IMR-90 (cell line): ENCODE results near the gene CBFA2T3. TPM values are rescaled to one million over a fixed set of nuclear protein-coding genes. Genes with fewer than 3 reads are reported as not detected.

Experiments
- ATAC-seq: fragments of 200-7000 bp; cut with Tn5 transposase; 2 replicates; pipeline ENCODE4 v1.9.1; 2020; ENCODE audit warnings: low read depth, mild to moderate bottlenecking, moderate library complexity
- BruUV-seq: library from RNA; stranded (reverse); fragments of 400-500 nt; replicated peaks from 2 replicates; lab custom pipeline; 2021; lab: Mats Ljungman, UMichigan
- CTCF ChIA-PET: fragments of 300-600 bp; formaldehyde crosslinking; extraction: SDS; loops from one replicate; lab custom pipeline; 2021; ENCODE audit warnings: antibody characterized with exemption; lab: Yijun Ruan, JAX
- POLR2A ChIA-PET: fragments of 300-600 bp; sonication (Branson Sonifier 250); formaldehyde crosslinking; loops from one replicate; lab custom pipeline; 2022; ENCODE audit warnings: antibody characterized with exemption; ENCODE audit not compliant: unreplicated experiment; lab: Charles Lee
- DNase-seq: peaks from one replicate; pipeline ENCODE4 v3.0.0; 2013
- H2AFZ ChIP-seq: replicated peaks from 2 replicates; pipeline ENCODE3; 2013; ENCODE audit warnings: low read length, mild to moderate bottlenecking; ENCODE audit not compliant: poor library complexity
- H2AK5ac ChIP-seq: 2 replicates; pipeline ENCODE4 v1.6.1; 2013; ENCODE audit warnings: low read depth, low read length, inconsistent platforms
- H2AK9ac ChIP-seq: replicated peaks from 2 replicates; pipeline ENCODE3; 2013; ENCODE audit warnings: mild to moderate bottlenecking, low read depth, low read length, moderate library complexity; ENCODE audit not compliant: poor library complexity
- H2BK120ac ChIP-seq: 2 replicates; pipeline ENCODE4 v1.6.1; 2013; ENCODE audit warnings: low read depth, low read length, inconsistent platforms
- H2BK15ac ChIP-seq: 3 replicates; pipeline ENCODE4 v1.6.1; 2013; ENCODE audit warnings: low read depth, low read length, inconsistent platforms
- H2BK20ac ChIP-seq: 2 replicates; pipeline ENCODE4 v1.6.1; 2013; ENCODE audit warnings: low read depth, mild to moderate bottlenecking, inconsistent platforms, low read length, moderate library complexity
- H2BK5ac ChIP-seq: 2 replicates; pipeline ENCODE4 v1.6.1; 2013; ENCODE audit warnings: mild to moderate bottlenecking, low read depth, low read length, inconsistent platforms; ENCODE audit not compliant: poor library complexity, severe bottlenecking
- H3K14ac ChIP-seq: replicated peaks from 2 replicates; pipeline ENCODE4 v1.6.1; 2013; ENCODE audit warnings: low read depth, low read length, inconsistent platforms
- H3K18ac ChIP-seq: 2 replicates; pipeline ENCODE4 v1.6.1; 2013; ENCODE audit warnings: low read depth, low read length, control low read depth
- H3K23ac ChIP-seq: 2 replicates; pipeline ENCODE4 v1.6.1; 2013; ENCODE audit warnings: low read depth, low read length, inconsistent platforms
- H3K27ac ChIP-seq: 2 replicates; pipeline ENCODE4 v1.5.1; 2013; ENCODE audit warnings: mild to moderate bottlenecking, control low read depth, low read length; ENCODE audit not compliant: insufficient read depth
- H3K27me3 ChIP-seq: 2 replicates; pipeline ENCODE4 v1.6.1; 2013; ENCODE audit warnings: low read length; ENCODE audit not compliant: control insufficient read depth, insufficient read depth
- H3K36me3 ChIP-seq: 2 replicates; pipeline ENCODE4 v1.6.1; 2013; ENCODE audit warnings: low read length, mixed read lengths; ENCODE audit not compliant: control insufficient read depth, insufficient read depth
- H3K4ac ChIP-seq: 2 replicates; pipeline ENCODE4 v1.6.1; 2013; ENCODE audit warnings: low read depth, low read length, inconsistent platforms
- H3K4me1 ChIP-seq: 2 replicates; pipeline ENCODE4 v1.6.1; 2013; ENCODE audit warnings: low read length, mixed read lengths; ENCODE audit not compliant: control insufficient read depth, insufficient read depth
- H3K4me2 ChIP-seq: 2 replicates; pipeline ENCODE4 v1.6.1; 2013; ENCODE audit warnings: low read depth, mild to moderate bottlenecking, control low read depth, low read length, moderate library complexity
- H3K4me3 ChIP-seq: 2 replicates; pipeline ENCODE4 v1.5.1; 2013; ENCODE audit warnings: low read depth, mild to moderate bottlenecking, control low read depth, low read length, moderate library complexity; ENCODE audit not compliant: insufficient read depth
- H3K56ac ChIP-seq: 2 replicates; pipeline ENCODE4 v1.6.1; 2013; ENCODE audit warnings: low read length, inconsistent platforms; ENCODE audit not compliant: insufficient read depth; ENCODE audit errors: extremely low read depth
- H3K79me1 ChIP-seq, 2 experiments: 2 replicates each; pipeline ENCODE4 v1.6.1; 2013; ENCODE audit warnings: low read length in 2 of 2, inconsistent platforms in 1 of 2, low read depth in 1 of 2
- H3K9ac ChIP-seq: 2 replicates; pipeline ENCODE4 v1.6.1; 2013; ENCODE audit warnings: low read depth, low read length, control low read depth
- H3K9me1 ChIP-seq: 2 replicates; pipeline ENCODE4 v1.6.1; 2013; ENCODE audit warnings: low read length, inconsistent platforms; ENCODE audit not compliant: insufficient read depth
- H3K9me3 ChIP-seq: 2 replicates; pipeline ENCODE4 v1.6.1; 2013; ENCODE audit warnings: low read length; ENCODE audit not compliant: control insufficient read depth, insufficient read depth
- H4K20me1 ChIP-seq: 2 replicates; pipeline ENCODE4 v1.6.1; 2013; ENCODE audit warnings: low read length, inconsistent platforms; ENCODE audit not compliant: insufficient read depth
- H4K5ac ChIP-seq: 2 replicates; pipeline ENCODE4 v1.6.1; 2013; ENCODE audit warnings: mild to moderate bottlenecking, low read depth, low read length, control low read depth
- H4K8ac ChIP-seq, 2 experiments: 2 replicates each; pipeline ENCODE4 v1.6.1; 2013; ENCODE audit warnings: low read depth in 2 of 2, low read length in 2 of 2, control low read depth in 1 of 2, inconsistent platforms in 1 of 2
- H4K91ac ChIP-seq: 2 replicates; pipeline ENCODE4 v1.6.1; 2013; ENCODE audit warnings: low read depth, low read length, inconsistent platforms; ENCODE audit not compliant: insufficient read depth
- BHLHE40 ChIP-seq: fragments of 150-350 bp; IDR thresholded peaks from 2 replicates; pipeline ENCODE4 v1.6.1; 2016; ENCODE audit warnings: mild to moderate bottlenecking, low read depth, low read length
- CEBPB ChIP-seq: IDR thresholded peaks from 2 replicates; pipeline ENCODE4 v1.6.1; 2012; ENCODE audit warnings: low read depth, low read length, improper control_type of control experiment
- CTCF ChIP-seq: conservative IDR thresholded peaks from 2 replicates; pipeline ENCODE4 v1.5.1; 2012; ENCODE audit warnings: mild to moderate bottlenecking, low read depth, low read length, improper control_type of control experiment
- ELK1 ChIP-seq: fragments of 150-350 bp; IDR thresholded peaks from 2 replicates; pipeline ENCODE4 v1.6.1; 2016; ENCODE audit warnings: low read depth, mild to moderate bottlenecking, low read length, moderate library complexity, borderline replicate concordance
- FOS ChIP-seq: fragments of 150-350 bp; IDR thresholded peaks from 2 replicates; pipeline ENCODE4 v1.6.1; 2016; ENCODE audit warnings: low read depth, low read length
- MAZ ChIP-seq: IDR thresholded peaks from 2 replicates; pipeline ENCODE4 v1.6.1; 2012; ENCODE audit warnings: low read depth, mild to moderate bottlenecking, low read length, improper control_type of control experiment, moderate library complexity, borderline replicate concordance
- MXI1 ChIP-seq: IDR thresholded peaks from 2 replicates; pipeline ENCODE4 v1.6.1; 2012; ENCODE audit warnings: low read depth, mild to moderate bottlenecking, low read length, moderate library complexity, borderline replicate concordance
- NFE2L2 ChIP-seq: fragments of 150-350 bp; IDR thresholded peaks from 2 replicates; pipeline ENCODE4 v1.6.1; 2016; ENCODE audit warnings: low read depth, mild to moderate bottlenecking, low read length
- POLR2A ChIP-seq: IDR thresholded peaks from 2 replicates; pipeline ENCODE4 v1.6.1; 2012; ENCODE audit warnings: mild to moderate bottlenecking, low read depth, low read length
- RCOR1 ChIP-seq: IDR thresholded peaks from 2 replicates; pipeline ENCODE4 v1.6.1; 2012; ENCODE audit warnings: mild to moderate bottlenecking, low read length, improper control_type of control experiment; ENCODE audit not compliant: insufficient replicate concordance
- RFX5 ChIP-seq: IDR thresholded peaks from 2 replicates; pipeline ENCODE4 v1.8.0; 2012; ENCODE audit warnings: low read depth, mild to moderate bottlenecking, low read length, moderate library complexity
- SMC3 ChIP-seq: fragments of 150-350 bp; IDR thresholded peaks from 2 replicates; pipeline ENCODE4 v1.6.1; 2016; ENCODE audit warnings: low read depth, mild to moderate bottlenecking, antibody characterized with exemption, low read length, moderate library complexity
- WGBS, 2 experiments: methylation state at CpG; one replicate each; pipeline versions ENCODE4 v1.1.5 to v1.1.7; 2013; ENCODE audit warnings: missing lambda C conversion rate in 2 of 2; ENCODE audit not compliant: insufficient read length in 1 of 2; ENCODE audit errors: extremely low coverage in 2 of 2; 5-methylcytosine and 5-hydroxymethylcytosine counted together
- dilution Hi-C: fragments of 300-500 bp; cut with HindIII; formaldehyde crosslinking; loops from one replicate; pipeline ENCODE4 v1.14.3; 2018; ENCODE audit warnings: low sequenced_read_pairs; ENCODE audit not compliant: unreplicated experiment
- in situ Hi-C: fragments of 300-500 bp; cut with MboI; formaldehyde crosslinking; loops from 3 replicates; pipeline ENCODE4 v1.14.3; 2019; ENCODE audit warnings: low sequenced_read_pairs, inconsistent platforms, mixed read lengths
- intact Hi-C: fragments of 100-400 bp; cut with micrococcal nuclease; formaldehyde crosslinking; loops from 2 replicates; pipeline ENCODE4 v1.10.0; 2022
- polyA plus RNA-seq, 3 experiments: library from polyadenylated mRNA; depleted of rRNA; stranded (reverse); fragments of >200 nt; gene quantifications; 2 replicates each; pipeline ENCODE4 v1.2.3, GENCODE V29; 2012; ENCODE audit warnings: low replicate concordance in 1 of 3
- total RNA-seq: library from RNA; depleted of rRNA; stranded (reverse); fragments of >200 nt; gene quantifications from 2 replicates; pipeline ENCODE4 v1.2.3, GENCODE V29; 2012

The CBFA2T3 gene
- total and polyA plus RNA-seq, 2 of the 4 experiments (the other 2 are of a cell fraction) = not detected

GRCh38 chr16:88908307-88908706 is 68.7 kb downstream of the CBFA2T3 start:
- no TSS peak for BruUV-seq
- no peak overlapping the region for H3K9ac ChIP-seq
- H2AFZ ChIP-seq = no peak overlapping the region
- H3K9me3 ChIP-seq = peaks cover 2% of the 10 kb centered on the region
- H3K56ac ChIP-seq = no peak overlapping the region
- no peak for DNase-seq
- in situ Hi-C loops = no loop called here
- H2BK5ac ChIP-seq = no peak overlapping the region
- no peaks in the 10 kb centered on the region for H3K9me1 ChIP-seq
- no peaks in the 10 kb centered on the region; the same call in 1 of the 2 replicates for H3K4me1 ChIP-seq
- no peak overlapping the region for H3K14ac ChIP-seq
- CTCF ChIA-PET = no interaction called here
- WGBS, 2 experiments = 68% methylated on average over 12 of the region's 17 CpGs; no CpG with 5 or more reads in 1 of the 2 experiments
- no peak overlapping the region for H2AK9ac ChIP-seq
- no peaks in the 10 kb centered on the region for H3K79me1 ChIP-seq
- H4K91ac ChIP-seq = no peak overlapping the region
- POLR2A ChIA-PET = no interaction called here
- intact Hi-C loops = no loop called here
- no peaks in the 10 kb centered on the region for H3K36me3 ChIP-seq
- no peak overlapping the region for H3K18ac ChIP-seq
- no peak overlapping the region for H3K4me2 ChIP-seq
- H4K8ac ChIP-seq = no peak overlapping the region
- no peak overlapping the region for H2BK20ac ChIP-seq
- no peak overlapping the region for H2BK120ac ChIP-seq
- peaks cover 8% of the 10 kb centered on the region; the same call in 1 of the 2 replicates for H3K27me3 ChIP-seq
- no peak overlapping the region for H3K23ac ChIP-seq
- no peak overlapping the region for H2BK15ac ChIP-seq
- H3K4ac ChIP-seq = no peak overlapping the region
- no peak for ATAC-seq
- no peak overlapping the region for H3K27ac ChIP-seq
- H3K4me3 ChIP-seq = no peak overlapping the region
- H4K5ac ChIP-seq = no peak overlapping the region
- no peak for TF ChIP-seq CTCF
- no peak for TF ChIP-seq ELK1
- no peak for TF ChIP-seq MAZ
- TF ChIP-seq POLR2A = no peak
- TF ChIP-seq FOS = no peak
- TF ChIP-seq SMC3 = no peak
- TF ChIP-seq NFE2L2 = no peak
- TF ChIP-seq MXI1 = no peak
- no peak for TF ChIP-seq RFX5
- no peak for TF ChIP-seq CEBPB
- no peak for TF ChIP-seq RCOR1
- TF ChIP-seq BHLHE40 = no peak
- H2AK5ac ChIP-seq = no peak overlapping the region
- H4K20me1 ChIP-seq = no peaks in the 10 kb centered on the region; the same call in 1 of the 2 replicates
- dilution Hi-C loops = no loop called here
